Measurements from ENCODE around the gene SLC41A1. TPM values are rescaled to one million over a fixed set of nuclear protein-coding genes. Genes with fewer than 3 reads are reported as not detected.

The SLC41A1 gene
- polyA plus RNA-seq, 1 donor, result 37.9 TPM

DNA sequence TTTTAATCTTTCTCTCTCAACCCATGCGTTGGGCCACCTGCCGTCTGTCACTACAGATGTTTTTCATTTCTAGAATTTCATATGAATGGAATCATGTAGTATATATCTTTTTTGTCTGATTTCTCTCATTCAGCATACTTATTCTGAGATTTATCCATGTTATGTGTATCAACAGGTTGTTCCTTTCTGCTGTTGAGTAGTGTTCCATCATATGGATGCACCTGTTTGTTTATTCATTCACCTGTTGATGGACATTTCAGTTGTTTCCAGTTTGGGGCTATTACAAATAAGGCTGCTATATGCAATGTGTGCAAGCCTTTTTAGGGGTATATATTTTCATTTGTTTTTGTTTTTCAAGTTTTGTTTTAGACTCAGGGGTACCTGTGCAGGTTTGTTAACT lies 9.4 kb upstream of the SLC41A1 start:
- DNase-seq, result no peak

DNA sequence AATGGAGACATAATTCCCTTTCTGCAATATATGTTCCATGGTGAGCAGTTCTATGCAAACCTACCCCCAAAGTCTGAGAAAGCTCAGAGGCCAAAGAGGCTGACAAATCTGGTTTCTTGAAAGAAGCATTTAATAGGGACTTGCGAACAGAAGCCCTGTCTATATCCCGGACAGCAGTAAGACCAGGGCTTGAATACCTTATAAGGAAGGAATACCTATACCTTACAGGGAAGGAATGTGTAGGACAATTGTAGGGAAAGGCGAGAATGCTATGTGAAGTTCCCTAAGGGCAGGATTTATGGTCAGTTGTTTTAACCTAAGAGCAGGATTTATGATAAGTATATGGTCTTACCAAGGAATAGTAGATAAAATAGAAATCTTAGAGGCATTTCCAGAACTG lies 5.0 kb upstream of the SLC41A1 start:
- no peak for DNase-seq

DNA sequence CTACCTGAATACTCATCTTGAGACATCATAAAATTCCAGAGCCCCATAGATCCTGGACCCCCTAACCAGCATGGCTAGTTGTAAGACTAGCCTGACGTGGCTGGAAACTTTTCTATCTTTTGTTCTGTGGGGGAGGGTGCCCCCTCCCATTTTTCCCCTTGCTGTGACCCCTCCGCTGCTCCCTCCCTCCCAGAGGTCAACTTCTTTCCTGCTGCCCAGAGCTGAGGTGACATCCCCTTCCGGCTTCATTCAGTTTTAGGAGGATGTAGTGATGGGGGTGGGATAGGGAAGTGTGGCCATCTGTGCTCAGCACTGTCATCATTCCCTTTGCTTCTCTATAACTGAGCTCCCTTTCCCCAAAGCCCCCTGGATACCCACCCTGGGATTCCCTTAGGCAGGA lies 4.4 kb upstream of the SLC41A1 start:
- DNase-seq, result no peak

DNA sequence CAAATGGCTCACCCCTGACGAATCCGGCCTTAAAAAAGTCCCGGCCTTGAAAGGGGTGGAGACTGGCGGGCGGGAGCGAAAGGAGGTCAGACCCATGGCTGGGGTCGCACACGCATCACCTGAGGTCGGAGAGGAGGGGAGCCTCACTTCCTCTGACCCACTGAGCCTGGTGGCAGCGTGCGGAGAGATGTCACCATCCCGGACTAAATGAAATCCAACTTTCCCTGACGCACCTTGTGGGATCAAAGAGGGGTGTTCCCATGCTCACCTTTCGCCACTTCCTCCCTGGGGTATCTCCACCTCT lies 709 bp upstream of the SLC41A1 start:
- DNase-seq, result no peak

DNA sequence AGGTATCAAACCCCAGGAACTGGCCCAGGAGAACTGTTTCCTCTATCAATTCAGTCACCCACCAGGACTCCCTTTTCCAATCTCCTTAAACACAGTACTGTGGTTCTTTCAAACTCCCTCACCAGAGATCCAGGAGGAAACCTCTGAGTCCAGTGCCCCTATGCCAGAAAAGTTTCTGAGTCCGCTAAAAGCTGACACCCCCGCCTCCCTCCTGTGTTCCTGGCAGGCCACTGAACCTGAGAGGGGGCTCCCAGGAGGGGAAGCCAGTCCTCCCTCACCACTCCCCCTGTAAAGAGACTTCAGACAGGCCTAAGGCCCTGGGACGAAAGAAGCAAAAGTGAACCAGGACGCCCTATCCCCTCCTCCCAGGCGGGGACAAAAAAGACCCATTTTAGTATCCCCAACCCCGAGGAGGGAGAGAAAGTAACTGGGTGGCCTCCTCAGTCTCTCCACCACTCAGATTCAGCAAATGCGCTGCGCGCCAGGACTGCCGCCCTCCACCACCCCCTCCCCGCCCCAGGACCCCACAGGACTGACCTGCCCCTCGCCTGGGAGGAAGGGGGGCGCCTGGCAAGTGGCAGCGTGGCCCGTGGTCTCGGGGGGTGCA lies 624 bp downstream of the SLC41A1 start:
- peak; percentile 27 for DNase-seq

DNA sequence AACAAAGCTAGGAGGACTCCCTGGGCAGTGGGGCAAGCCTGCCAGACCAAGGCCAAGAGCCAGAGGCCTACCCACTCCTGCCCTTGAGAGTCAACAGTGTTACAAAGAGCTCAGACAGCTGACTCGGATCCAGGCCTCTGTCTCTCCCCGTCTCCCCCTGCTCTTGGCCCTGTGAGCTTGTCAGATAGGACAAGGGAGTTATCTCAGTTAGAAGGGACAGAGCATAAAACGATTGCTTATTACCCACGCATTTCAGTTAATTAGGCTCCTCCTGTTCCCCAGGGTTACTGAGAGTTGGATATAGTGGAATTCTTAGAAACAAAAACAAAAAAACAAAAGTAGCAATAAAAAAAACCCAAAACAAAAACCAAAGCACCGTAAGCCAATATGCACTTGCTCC lies 1.3 kb downstream of the SLC41A1 start:
- no peak for DNase-seq

DNA sequence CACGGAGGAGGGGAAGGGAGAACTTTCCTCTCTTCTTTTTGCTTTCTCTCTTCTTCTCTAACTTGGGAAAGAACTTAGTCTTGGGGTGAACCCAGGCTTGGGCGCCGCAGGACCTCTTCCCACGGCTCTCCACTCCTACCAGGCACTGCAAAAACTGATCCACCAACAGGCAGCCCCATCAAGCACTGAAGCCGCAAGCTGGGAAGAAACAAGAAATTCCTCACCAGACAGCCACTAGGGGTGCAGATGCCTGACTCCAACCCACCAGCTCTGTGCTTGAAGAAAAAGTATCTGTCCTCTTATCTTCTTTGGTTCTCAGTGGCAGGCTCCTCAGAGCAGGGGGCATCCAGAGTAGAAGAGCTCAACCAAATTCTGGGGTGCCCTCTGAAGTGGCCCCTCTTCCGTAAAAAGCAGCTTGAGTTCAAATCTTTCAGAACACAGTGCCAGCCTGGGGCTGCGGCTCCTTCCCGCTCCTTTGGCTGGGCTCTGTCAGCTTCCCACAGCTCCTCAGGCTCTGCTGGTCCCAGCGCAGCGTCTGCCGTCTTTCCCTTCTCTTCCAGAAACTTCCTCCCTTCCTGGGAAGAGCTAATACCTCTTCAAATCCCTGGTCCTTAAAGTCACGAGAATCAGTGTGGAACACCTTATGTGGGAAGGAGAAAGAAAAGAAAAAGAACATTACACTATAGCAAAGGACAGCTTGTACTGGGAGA lies 2.4 kb downstream of the SLC41A1 start:
- DNase-seq, result no peak

DNA sequence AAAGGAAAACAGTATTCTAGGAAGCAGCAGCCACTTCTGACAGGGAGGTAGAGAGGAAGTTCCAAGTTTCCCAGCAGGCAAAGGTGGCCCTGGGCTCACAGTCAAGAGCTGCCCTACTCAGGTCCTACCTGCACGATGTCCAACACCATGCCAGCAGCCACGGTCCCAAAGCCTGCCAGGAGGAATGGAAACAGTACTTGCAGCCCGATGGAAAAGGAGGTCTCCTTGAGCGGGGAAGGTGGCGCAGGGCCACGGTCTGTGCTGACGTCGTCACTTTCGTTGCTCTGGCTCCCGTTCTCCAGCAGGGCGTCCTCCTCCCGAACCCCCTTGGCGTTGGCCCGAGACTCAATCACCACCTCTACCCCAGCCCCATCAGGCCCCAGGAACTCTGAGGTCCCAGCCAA lies 3.1 kb downstream of the SLC41A1 start:
- no peak for DNase-seq

DNA sequence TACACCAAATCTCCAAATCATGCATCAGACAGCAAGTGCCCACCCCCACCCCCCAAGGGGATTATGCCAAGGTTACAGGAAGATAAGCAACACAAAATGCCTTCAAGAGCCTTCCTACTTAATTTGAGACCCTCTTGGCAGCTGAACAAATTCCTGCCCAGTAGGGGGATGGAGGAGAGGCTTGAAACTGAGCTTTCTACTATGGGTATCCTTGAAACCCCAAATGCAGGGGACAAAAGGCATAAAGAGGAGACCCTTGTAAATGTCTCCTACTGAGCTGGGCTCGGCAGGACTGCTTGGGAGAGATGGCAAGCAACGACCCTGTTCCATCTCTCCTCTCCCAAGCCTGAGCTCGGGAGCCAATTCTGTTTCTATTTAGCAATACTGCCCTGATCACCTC lies 3.5 kb downstream of the SLC41A1 start:
- no peak for DNase-seq

DNA sequence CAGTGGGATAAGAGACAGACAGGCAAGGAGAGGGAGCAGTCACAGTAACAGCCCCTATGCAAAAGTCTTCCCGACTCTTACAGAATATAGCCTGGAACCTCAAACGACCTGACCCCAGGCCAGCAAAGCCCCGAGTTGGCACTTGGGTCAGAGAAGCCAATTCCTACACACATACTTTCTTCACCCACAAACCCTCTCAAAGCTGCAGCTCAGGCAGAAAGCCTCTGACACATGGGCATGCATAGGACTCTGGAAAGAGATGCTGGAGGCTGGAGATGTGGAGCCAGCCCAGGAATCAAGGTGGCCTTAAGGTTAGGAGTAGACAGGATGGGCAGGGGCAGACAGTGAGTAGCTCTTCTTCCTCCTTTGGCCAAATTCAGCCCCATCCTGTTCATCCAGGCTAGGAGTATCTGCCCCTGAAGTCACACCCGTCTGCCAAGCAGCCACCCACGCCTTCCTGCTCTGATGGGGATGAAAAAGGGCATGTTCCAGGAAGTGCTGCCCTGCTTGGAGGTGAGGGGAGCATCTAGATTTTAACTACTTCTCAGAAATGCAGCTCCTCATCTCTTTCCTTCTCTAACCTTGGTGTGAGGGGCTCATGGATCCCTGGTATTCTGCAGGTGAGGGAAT lies 7.8 kb downstream of the SLC41A1 start:
- DNase-seq, result no peak

DNA sequence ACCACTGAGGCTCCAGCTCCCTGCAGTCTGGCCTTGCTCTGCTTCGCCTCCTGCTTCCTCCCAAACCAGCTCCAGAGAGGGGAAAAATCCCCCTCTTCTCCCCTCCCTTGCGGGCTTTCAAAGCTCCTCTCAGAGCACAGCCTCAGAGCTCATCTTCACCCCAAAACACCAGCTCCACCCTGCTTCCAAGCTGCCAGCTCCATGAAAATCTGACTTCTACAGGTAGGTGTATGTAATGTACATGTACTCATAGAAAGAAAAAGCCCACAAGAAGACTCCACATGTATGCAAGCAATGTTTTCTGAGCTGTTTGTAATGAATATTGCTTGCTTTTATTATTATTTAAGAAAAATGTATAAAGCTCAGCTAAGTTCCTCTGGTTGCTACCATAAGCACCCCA lies 8.4 kb downstream of the SLC41A1 start:
- DNase-seq, result no peak

DNA sequence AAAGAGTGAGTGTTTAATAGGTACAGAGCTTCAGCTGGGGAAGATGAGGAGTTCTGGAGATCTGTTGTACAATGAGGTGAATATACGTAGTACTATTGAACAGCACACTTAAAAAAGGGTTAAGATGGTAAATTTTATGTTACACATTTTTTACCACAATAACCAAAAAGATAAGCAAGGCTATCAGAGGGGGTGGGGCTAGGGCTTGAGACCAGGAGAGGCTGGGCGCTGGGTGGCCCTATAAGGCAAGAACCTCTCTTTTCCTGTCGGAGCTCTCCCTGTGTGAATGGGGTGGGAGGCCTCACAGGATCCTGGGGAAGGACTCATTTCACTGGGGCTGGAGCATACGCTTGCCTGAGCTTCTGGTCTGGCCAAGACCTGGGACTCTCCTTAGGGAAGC lies 9.0 kb downstream of the SLC41A1 start:
- DNase-seq, result no peak

DNA sequence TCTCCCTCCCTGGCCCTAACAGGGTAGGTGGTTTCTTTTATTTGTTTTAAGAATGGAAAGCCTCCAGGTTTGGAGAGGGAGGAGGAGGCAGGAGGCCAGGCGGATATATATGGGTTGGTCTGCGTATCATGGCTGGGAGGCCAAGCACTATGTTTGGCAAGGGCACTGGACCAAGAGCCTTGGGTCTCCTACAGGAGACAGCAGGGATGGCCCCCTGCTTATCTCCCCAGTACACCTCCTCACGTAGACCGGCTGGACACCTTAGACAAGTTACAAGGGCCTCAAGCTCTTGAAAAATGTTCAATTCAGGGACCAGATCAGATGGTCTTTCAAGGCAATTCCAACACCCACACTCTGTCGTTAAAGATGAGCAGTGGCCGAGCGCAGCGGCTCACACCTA lies 10.9 kb downstream of the SLC41A1 start:
- DNase-seq, result no peak

DNA sequence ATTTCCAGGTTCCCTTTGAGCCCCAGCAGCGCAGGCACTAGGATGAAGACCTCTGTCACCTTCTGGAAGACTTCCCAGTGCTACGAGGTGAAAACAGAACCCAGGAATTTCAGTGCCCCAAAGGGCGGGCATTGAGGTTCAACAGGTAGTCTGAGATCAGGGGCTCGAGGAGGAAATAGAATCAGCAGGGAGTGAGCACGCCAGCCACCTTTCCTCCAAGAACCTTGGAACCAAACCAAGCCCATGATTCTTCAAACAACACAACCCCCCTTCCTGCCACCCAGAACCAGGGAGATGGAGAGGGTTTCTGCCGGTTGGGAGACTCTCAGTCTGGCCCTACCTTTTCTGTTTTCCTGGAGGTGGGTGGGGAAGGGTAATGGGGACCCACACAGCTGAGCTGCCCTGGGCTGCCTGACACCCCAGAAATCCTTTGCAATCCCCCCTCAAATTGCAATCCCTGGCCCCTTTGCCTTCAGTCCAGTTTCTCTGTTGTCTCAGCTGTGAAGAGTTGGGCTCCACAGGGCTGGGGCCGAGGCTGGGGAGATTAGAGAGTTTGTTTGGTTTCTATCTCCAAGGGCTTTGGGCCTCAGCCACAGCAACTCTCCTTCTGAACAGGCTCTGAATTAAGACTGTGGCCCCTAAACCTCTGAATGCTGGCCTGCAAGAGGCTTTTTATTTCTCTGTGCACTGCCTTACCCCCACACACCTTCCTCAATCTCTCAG lies 11.9 kb downstream of the SLC41A1 start:
- DNase-seq, result no peak

DNA sequence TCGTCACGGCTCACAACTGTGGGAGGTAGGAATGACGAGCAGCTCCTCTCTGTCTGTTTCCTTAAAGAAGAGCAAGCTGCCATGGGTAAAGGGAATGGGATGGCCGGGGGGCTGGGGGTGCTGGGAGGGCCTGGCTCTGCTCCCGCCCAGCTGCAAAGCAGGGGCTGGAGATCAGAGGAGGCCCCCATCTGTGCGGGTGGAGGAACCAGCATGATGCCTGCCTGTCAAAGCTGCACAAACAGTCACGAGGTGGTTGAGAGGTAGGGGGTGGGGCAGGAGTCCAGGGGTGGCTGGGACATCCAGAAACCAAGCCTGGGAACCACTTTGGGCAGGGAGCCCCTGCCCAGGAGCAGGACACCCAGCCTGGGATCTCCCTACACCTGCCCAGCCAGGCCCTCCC lies 12.6 kb downstream of the SLC41A1 start:
- no peak for DNase-seq

DNA sequence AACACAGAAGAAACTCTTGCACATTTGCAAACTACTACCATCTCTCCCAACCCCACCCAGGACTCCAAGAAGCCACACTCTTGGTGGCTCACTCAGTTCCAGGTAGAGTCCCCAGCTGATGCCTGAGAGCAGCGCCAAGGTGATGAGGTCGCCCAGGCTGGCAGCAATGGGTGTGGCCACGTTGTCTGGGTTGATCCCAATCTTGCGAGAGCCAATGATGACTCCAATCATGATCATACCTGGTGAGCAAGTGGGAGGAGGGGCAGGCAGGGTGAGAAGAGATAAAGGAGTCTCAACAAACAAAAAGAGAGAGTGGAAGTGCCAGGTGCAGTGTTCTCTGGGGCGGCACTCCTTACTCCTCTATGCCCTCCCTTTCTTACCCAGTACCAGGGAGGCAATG lies 14.4 kb downstream of the SLC41A1 start:
- DNase-seq, result no peak

DNA sequence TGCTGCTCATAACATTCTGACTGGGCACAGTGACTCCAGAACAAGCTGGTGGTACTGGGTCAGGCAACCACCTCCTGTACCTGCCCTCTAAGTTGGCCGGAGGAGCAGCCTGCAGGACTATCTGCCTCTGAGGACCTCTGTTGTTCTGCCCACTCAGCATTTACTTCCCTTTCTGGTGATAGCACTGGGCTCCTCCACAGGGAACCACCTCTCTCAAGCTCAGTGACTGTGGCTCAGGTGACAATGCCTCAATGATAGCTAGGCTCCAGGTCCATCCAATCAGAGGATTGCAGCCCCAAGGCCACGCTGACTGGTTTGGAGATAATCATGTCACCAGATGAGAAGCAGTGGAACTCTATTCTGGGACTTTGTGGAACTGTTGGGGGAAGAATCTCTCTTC lies 15.8 kb downstream of the SLC41A1 start:
- DNase-seq, result no peak

DNA sequence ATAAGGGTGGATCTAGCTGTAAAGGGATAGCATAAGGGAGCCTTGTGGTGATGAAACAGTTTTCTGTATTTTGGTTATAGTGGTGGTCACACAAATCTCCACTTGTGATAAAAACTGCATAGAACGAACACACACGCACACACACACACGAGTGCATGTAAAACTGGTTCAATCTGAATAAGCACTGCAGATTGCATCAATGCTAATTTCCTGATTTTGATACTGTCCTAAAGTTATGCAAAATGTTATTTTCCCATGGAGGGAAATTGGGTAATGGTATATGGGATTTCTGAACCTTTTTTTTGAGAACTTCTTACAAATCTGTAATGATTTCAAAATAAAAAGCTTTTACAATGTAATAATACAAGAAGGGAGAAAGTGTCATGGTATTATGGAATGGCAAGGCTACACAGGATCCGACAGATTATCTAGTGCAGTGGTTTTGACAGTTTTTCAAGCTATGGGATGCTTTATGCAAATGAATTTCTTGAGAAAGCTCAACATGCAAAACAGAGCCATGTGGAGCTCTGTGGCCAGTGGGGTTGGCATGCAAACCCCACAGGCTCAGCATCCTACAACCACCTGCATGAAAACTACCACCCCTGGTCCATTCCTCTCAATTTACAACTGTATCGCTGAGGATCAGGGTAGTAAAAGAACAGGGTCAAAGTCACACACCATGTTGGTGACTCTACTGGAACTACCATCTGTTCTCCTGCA lies 18.8 kb downstream of the SLC41A1 start:
- DNase-seq, result no peak

DNA sequence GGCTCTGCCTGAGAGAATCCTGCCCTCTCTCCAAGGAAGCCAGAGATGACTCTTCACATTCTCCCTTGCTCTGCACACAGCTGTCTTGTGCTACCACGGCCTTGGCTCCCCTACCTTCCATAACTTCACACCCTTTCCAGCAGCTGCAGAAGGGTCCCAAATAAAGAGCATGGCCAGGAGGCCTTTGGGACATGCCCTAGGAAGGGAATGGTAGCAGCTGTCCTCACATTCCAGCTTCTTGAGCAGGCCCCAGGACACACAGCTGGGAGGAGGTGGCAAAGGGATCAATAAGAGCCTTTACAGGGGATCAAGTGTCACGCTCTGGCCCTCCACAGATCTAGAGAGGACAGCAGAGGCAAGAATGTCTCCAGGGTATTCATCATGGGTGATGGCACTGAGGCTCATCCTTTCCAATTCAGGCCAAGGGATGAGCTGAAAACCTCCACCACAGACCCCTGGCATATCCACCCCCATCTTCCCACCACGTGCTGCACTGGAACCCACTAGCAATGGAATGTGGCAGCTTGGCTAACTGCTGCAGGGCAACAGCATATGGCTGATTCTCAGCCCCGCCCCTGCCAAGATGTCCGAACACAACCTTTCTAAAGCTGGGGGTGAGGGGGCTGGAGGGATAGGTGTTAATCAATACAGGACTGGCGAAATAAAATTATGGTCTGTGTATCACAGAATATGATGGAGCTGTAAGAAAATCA lies 19.9 kb downstream of the SLC41A1 start:
- no peak for DNase-seq

DNA sequence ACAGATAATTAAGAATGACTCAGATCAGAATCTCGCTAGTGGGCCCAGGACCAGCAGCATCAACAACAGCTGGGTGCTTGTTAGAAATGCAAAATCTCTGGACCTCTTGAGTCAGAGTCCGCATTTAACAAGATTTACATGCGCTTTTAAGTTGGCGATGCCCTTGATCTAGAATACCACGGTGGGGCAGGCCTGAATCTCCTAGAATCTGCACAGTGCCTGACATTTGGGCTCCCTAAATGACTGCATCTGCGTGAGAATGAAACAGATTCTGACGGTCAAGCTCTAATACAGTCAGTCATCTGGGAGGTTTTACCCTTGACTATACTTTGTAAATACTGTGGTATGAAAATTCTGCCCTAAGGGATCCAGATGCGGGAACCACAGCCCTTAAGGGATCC lies 20.5 kb downstream of the SLC41A1 start:
- DNase-seq, result no peak

DNA sequence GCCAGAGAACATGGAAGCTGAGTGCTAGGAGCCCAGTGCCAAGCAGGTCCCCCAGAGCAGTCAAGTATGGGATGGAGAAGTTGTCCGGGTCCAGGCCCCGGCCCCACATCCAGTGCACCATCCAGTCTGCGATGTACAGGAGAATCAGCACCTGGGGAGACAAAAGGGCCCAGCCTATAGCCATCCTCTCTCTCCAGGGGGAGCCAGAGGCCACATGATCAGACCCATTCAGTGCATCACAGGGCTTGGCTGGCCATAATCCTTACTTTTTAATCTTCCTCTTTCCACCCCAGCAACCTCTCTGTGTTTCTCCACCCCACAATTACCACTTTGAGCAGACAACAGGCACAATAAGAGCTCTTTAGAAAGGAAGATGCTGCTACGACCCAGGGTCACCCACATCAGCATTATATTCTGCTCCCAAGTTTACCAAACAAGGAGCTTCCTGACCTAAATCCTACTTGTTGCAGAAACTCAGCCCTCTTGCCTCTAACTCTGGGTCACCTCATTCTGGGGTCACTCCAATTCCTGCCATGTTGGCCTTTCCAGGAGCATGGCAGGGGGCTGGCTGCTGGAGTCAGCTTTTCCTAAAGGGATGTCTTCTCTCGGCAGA lies 21.3 kb downstream of the SLC41A1 start:
- peak; percentile 50 for DNase-seq
